Endodermal cell (in vitro differentiated cells): ENCODE measurements around the gene ROR2. TPM values are rescaled to one million over a fixed set of nuclear protein-coding genes. Genes with fewer than 3 reads are reported as not detected.

ENCODE experiments used
- DNase-seq: peaks from one replicate; pipeline ENCODE4 v3.0.0-alpha.2; 2017
- H3K27ac ChIP-seq: 2 replicates; pipeline ENCODE4 v1.5.1; 2013; ENCODE audit warnings: mild to moderate bottlenecking, low read depth, low read length, moderate library complexity
- H3K27me3 ChIP-seq: 2 replicates; pipeline ENCODE4 v1.6.1; 2013; ENCODE audit warnings: mild to moderate bottlenecking, low read length, moderate library complexity; ENCODE audit not compliant: insufficient read depth, control insufficient read depth, poor library complexity, severe bottlenecking
- H3K36me3 ChIP-seq: 2 replicates; pipeline ENCODE4 v1.7.0; 2013; ENCODE audit warnings: mild to moderate bottlenecking, low read length, moderate library complexity; ENCODE audit not compliant: control insufficient read depth, insufficient read depth
- H3K4me1 ChIP-seq: one replicate; pipeline ENCODE4 v1.7.0; 2013; ENCODE audit warnings: low read length; ENCODE audit not compliant: control insufficient read depth, insufficient read depth
- H3K4me3 ChIP-seq: 2 replicates; pipeline ENCODE4 v1.5.1; 2013; ENCODE audit warnings: mild to moderate bottlenecking, low read length, moderate library complexity
- H3K9ac ChIP-seq: 2 replicates; pipeline ENCODE4 v1.6.1; 2013; ENCODE audit warnings: mild to moderate bottlenecking, low read length, moderate library complexity; ENCODE audit not compliant: poor library complexity, severe bottlenecking; ENCODE audit errors: extremely low read depth
- H3K9me3 ChIP-seq: 2 replicates; pipeline ENCODE4 v1.6.1; 2013; ENCODE audit warnings: mild to moderate bottlenecking, low read length, moderate library complexity; ENCODE audit not compliant: control insufficient read depth
- H3K27ac Mint-ChIP-seq: 2 replicates; pipeline ENCODE4 v1.8.0; 2020; ENCODE audit warnings: mixed read lengths
- H3K27me3 Mint-ChIP-seq: 2 replicates; pipeline ENCODE4 v1.8.0; 2021; ENCODE audit warnings: mild to moderate bottlenecking, mixed read lengths; ENCODE audit not compliant: insufficient read depth
- H3K36me3 Mint-ChIP-seq: 2 replicates; pipeline ENCODE4 v1.8.0; 2020; ENCODE audit warnings: low read depth, mixed read lengths
- H3K4me1 Mint-ChIP-seq: 2 replicates; pipeline ENCODE4 v1.8.0; 2020; ENCODE audit warnings: mixed read lengths
- H3K4me3 Mint-ChIP-seq: 2 replicates; pipeline ENCODE4 v1.8.0; 2020; ENCODE audit warnings: mild to moderate bottlenecking, moderate library complexity, mixed read lengths
- H3K9me3 Mint-ChIP-seq: 2 replicates; pipeline ENCODE4 v1.8.0; 2020; ENCODE audit warnings: mild to moderate bottlenecking, mixed read lengths
- CTCF ChIP-seq: fragments of 200-600 bp; sonication (generic); conservative IDR thresholded peaks from 2 replicates; pipeline ENCODE4 v1.5.0; 2021; ENCODE audit warnings: antibody characterized with exemption, mild to moderate bottlenecking
- WGBS, 2 experiments: methylation state at CpG; one replicate each; pipeline versions ENCODE4 v1.1.5 to v1.1.7; 2013; ENCODE audit warnings: missing lambda C conversion rate in 2 of 2, mixed read lengths in 1 of 2; ENCODE audit not compliant: insufficient coverage in 1 of 2, insufficient read length in 1 of 2; 5-methylcytosine and 5-hydroxymethylcytosine counted together
- total RNA-seq, 2 donors: library from RNA; stranded (reverse); fragmentation: NEBNext Ultra II Directional in 1 of 2; extraction: Animal tissue kit (Norgen Biotek cat#: 25700) in 1 of 2; gene quantifications; 2 replicates in 1 of 2; 3 replicates in 1 of 2; pipeline ENCODE4 v1.2.1, GENCODE V29; 2021

ROR2 gene
- total RNA-seq, 2 donors from 2014 or later, result 104 to 160 TPM

DNA sequence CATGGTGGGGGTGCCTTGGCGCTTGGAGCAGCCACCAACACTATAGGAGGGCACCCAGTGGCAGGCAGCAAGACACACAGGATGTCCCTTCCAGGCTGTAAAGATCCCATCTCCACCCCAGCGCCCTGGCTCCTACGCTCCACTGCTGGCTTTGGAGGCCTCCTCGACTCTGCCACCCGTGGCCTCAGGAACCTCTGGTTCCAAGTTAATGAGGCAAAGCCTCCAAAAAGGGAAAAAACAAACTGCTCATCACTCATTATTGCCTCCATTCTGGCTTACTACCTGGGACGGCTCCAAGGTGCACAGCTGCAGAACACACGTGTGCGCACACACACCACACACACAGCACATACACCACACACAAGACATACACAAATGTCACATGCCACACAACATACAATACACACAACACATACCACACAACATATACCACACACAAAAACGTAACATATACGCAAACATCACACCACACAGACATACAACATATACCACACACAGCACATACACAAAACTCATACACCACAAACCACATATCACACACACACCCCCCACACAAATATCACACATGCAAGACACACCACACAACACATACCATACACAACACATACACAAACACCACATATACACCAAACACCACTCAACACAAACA lies 45.3 kb downstream of the ROR2 start:
- no peak overlapping the region for H3K27ac ChIP-seq
- H3K36me3 Mint-ChIP-seq, result no peaks in the 10 kb centered on the region
- H3K4me1 ChIP-seq, result peaks cover 54% of the 10 kb centered on the region
- 93% methylated on average over 10 of the region's 10 CpGs; no CpG with 5 or more reads in 1 of the 2 experiments for WGBS, 2 experiments
- no peaks in the 10 kb centered on the region for H3K27me3 ChIP-seq
- no peak overlapping the region for H3K4me3 Mint-ChIP-seq
- H3K27ac Mint-ChIP-seq, result no peak overlapping the region
- peaks cover 32% of the 10 kb centered on the region for H3K36me3 ChIP-seq
- no peak for DNase-seq
- no peak overlapping the region for H3K9ac ChIP-seq
- H3K9me3 Mint-ChIP-seq, result no peaks in the 10 kb centered on the region
- TF ChIP-seq CTCF, result no peak
- no peak overlapping the region for H3K4me3 ChIP-seq
- peaks cover 50% of the 10 kb centered on the region for H3K4me1 Mint-ChIP-seq
- peaks cover 12% of the 10 kb centered on the region for H3K27me3 Mint-ChIP-seq
- H3K9me3 ChIP-seq, result no peaks in the 10 kb centered on the region

DNA sequence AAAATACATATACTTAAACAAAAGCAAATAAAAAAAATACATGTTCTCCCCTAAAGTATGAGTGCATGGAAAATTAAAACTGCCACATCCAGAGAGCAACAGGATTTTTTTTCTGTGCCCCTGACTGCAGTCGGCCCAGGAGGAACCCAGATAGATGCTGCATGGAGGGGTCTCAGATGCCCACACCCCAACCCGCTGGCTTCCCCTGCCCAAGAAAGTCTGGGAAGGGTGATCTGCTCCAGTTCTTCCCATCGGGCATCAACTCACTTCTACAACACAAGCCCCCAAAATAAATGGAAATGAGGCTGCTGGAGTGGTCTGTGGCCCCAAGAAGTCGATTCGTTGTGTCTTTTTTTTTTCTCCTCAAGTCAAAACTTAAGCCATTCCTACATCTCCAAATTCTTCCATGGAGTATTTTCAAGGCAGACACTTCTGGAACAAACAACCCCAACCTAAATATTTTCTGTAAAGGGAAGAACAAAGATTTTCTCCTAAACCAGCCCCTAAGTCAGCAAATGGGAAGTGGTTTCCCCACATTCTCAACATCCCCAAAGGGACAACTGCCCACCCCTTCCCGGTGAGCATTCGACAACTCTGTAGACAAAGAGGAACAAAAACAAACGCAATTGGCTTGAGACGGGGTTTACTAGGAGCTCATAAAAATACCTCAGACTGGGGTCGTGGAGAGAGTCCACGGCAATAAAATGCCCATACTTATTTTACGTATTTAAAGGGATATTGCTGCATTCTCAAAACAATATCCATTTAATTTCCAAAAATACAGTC lies 46.7 kb downstream of the ROR2 start:
- peaks cover 43% of the 10 kb centered on the region for H3K36me3 ChIP-seq
- 83 to 85% methylated on average over 7 to 12 of the region's 12 CpGs for WGBS, 2 experiments
- Mint-ChIP-seq H3K27ac (peak overlapping the region; percentile 64), H3K4me3 (peak overlapping the region; percentile 50), H3K36me3 (peaks cover 7% of the 10 kb centered on the region), H3K27me3 (peaks cover 8% of the 10 kb centered on the region), H3K4me1 (peaks cover 57% of the 10 kb centered on the region), H3K9me3 (no peaks in the 10 kb centered on the region)
- no peaks in the 10 kb centered on the region for H3K27me3 ChIP-seq
- no peak for TF ChIP-seq CTCF
- DNase-seq, result no peak
- H3K4me3 ChIP-seq, result peak overlapping the region; percentile 70
- H3K4me1 ChIP-seq, result peaks cover 60% of the 10 kb centered on the region
- H3K9me3 ChIP-seq, result no peaks in the 10 kb centered on the region
- H3K27ac ChIP-seq, result no peak overlapping the region
- no peak overlapping the region for H3K9ac ChIP-seq

DNA sequence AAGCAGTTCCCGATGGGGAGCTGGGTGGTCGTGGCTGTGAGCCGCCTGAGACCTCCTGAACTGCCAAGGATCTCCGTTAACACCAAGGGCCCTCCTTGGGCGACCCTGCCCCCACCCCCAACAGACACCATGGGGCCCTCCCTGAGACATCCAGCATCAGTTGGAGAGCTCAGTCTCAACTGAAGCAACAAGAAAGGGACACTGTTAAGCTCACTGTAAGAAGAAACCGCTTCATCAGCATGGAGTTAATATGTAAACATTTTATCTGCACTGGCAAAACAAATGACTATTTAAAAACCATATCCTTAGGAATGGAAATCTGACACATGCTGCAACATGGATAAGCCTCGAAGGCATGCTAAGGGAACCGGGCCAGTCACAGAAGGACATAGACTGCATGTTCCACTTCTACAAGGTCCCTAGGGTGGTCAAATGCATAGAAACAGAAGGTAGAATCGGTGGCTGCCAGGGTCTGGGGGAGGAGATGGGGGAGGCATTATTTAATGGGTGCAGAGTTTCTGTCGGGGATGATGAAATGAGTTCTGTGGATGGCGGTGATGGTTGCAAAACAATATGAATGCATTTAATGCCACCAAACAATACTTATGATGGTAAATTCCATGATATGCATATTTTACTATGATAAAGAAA lies 47.4 kb downstream of the ROR2 start:
- Histone ChIP-seq H3K36me3 (peaks cover 49% of the 10 kb centered on the region), H3K27ac (peak overlapping the region; percentile 16), H3K4me1 (peaks cover 65% of the 10 kb centered on the region), H3K27me3 (no peaks in the 10 kb centered on the region), H3K9ac (peak overlapping the region; percentile 14), H3K4me3 (peak overlapping the region; percentile 70), H3K9me3 (no peaks in the 10 kb centered on the region)
- peaks cover 14% of the 10 kb centered on the region for H3K36me3 Mint-ChIP-seq
- peak overlapping the region; percentile 59 for H3K27ac Mint-ChIP-seq
- peak overlapping the region; percentile 50 for H3K4me3 Mint-ChIP-seq
- H3K27me3 Mint-ChIP-seq, result peaks cover 4% of the 10 kb centered on the region
- no peak for TF ChIP-seq CTCF
- peaks cover 57% of the 10 kb centered on the region for H3K4me1 Mint-ChIP-seq
- peak; percentile 63 for DNase-seq
- WGBS, 2 experiments, result 58 to 74% methylated on average over 3 to 9 of the region's 11 CpGs
- H3K9me3 Mint-ChIP-seq, result no peaks in the 10 kb centered on the region
